GM12891 (cell line): ENCODE data around the gene PAPLN.

Experiments used
- PAX5 ChIP-seq: IDR thresholded peaks from 2 replicates; pipeline ENCODE4 v1.6.1; 2011; ENCODE audit warnings: low read length, moderate library complexity, mild to moderate bottlenecking; ENCODE audit not compliant: insufficient read depth, severe bottlenecking
- POLR2A ChIP-seq: IDR thresholded peaks from 2 replicates; pipeline ENCODE4 v1.6.1; 2011; ENCODE audit warnings: low read depth, low read length, control low read depth
- POLR2AphosphoS5 ChIP-seq: IDR thresholded peaks from 2 replicates; pipeline ENCODE4 v1.6.1; 2011; ENCODE audit warnings: low read depth, low read length, control low read depth
- POU2F2 ChIP-seq: IDR thresholded peaks from 2 replicates; pipeline ENCODE4 v1.6.1; 2011; ENCODE audit warnings: low read depth, mild to moderate bottlenecking, control low read depth, low read length, moderate library complexity
- SPI1 ChIP-seq: IDR thresholded peaks from 2 replicates; pipeline ENCODE4 v1.6.1; 2011; ENCODE audit warnings: low read depth, low read length, control low read depth
- TAF1 ChIP-seq: IDR thresholded peaks from 2 replicates; pipeline ENCODE4 v1.6.1; 2011; ENCODE audit warnings: low read depth, low read length, control low read depth

GRCh38 chr14:73295198-73295796 lies 58.0 kb downstream of the PAPLN start:
- no peak for TF ChIP-seq POLR2A
- TF ChIP-seq POLR2AphosphoS5, result no peak
- no peak for TF ChIP-seq TAF1
- TF ChIP-seq PAX5, result no peak
- TF ChIP-seq SPI1, result no peak
- TF ChIP-seq POU2F2, result no peak
